Uterus (tissue), 2 donors: ENCODE data around the gene CNTN2.

ENCODE experiments used
- CTCF ChIP-seq, 4 experiments: fragments of 200-600 bp in 2 of 4; fragments of 450-650 bp in 2 of 4; sonication (generic) in 2 of 4; IDR thresholded peaks; one replicate each; pipeline ENCODE4 v1.5.1; 2016 to 2019; ENCODE audit warnings: antibody characterized with exemption in 4 of 4, mild to moderate bottlenecking in 2 of 4, moderate library complexity in 1 of 4
- POLR2A ChIP-seq, 2 donors: fragments of 450-650 bp; IDR thresholded peaks; one replicate each; pipeline ENCODE4 v1.6.1; 2016; ENCODE audit warnings: antibody characterized with exemption in 2 of 2, mild to moderate bottlenecking in 1 of 2, moderate library complexity in 1 of 2

GRCh38 chr1:205030241-205030640, 12.8 kb upstream of the CNTN2 start:
- TF ChIP-seq POLR2A (IDR thresholded peaks at IDR 0.05) (no peak), CTCF (IDR thresholded peaks at IDR 0.05) (no peak)
